HEK293 (cell line): ENCODE results near the gene NR1H3.
A peak's percentile ranks its signal among the peaks of the same experiment; 100 is the strongest.

Source experiments
- CTCF ChIA-PET: fragments of 350-600 bp; formaldehyde crosslinking; extraction: SDS; loops from one replicate; lab custom pipeline; 2021; ENCODE audit warnings: antibody characterized with exemption; lab: Yijun Ruan, JAX
- POLR2A ChIA-PET: fragments of 300-600 bp; formaldehyde crosslinking; extraction: SDS; loops from one replicate; lab custom pipeline; 2020; ENCODE audit warnings: antibody characterized with exemption, inconsistent platforms; lab: Yijun Ruan, JAX
- H3K27ac ChIP-seq: fragments of 200-500 bp; sonication (Bioruptor generic); 2 replicates; pipeline ENCODE4 v1.5.1; 2014; ENCODE audit warnings: low read depth, low read length, control low read depth, inconsistent platforms; ENCODE audit errors: extremely low read depth
- H3K36me3 ChIP-seq, 2 experiments: fragments of 200-500 bp in 1 of 2; sonication (Bioruptor generic) in 1 of 2; 1 replicate in 1 of 2; 2 replicates in 1 of 2; pipeline ENCODE4 v1.5.1; 2014 to 2017; ENCODE audit warnings: inconsistent platforms in 2 of 2, low read length in 2 of 2; ENCODE audit not compliant: control insufficient read depth in 2 of 2, insufficient read depth in 1 of 2
- H3K4me1 ChIP-seq: fragments of 200-500 bp; sonication (Bioruptor generic); 2 replicates; pipeline ENCODE4 v1.5.1; 2014; ENCODE audit warnings: mild to moderate bottlenecking, low read length, inconsistent platforms; ENCODE audit not compliant: control insufficient read depth, insufficient read depth
- H3K4me3 ChIP-seq: 2 replicates; pipeline ENCODE4 v1.5.1; 2011; ENCODE audit warnings: low read depth, mild to moderate bottlenecking, control low read depth, low read length, moderate library complexity
- H3K9me3 ChIP-seq: fragments of 200-500 bp; sonication (Bioruptor generic); 2 replicates; pipeline ENCODE4 v1.5.1; 2014; ENCODE audit warnings: low read depth, low read length, inconsistent platforms; ENCODE audit not compliant: control insufficient read depth, insufficient read depth
- BCL11B ChIP-seq: fragments of 450-650 bp; formaldehyde crosslinking; IDR thresholded peaks from 2 replicates; pipeline ENCODE4 v1.5.1; 2016; ENCODE audit warnings: low read depth, missing biosample characterization, missing genetic modification characterization
- FEZF1 ChIP-seq: fragments of 450-650 bp; formaldehyde crosslinking; IDR thresholded peaks from 2 replicates; pipeline ENCODE4 v1.5.1; 2016; ENCODE audit warnings: missing biosample characterization, missing genetic modification characterization
- HOXC10 ChIP-seq: sonication (generic); formaldehyde crosslinking; IDR thresholded peaks from 2 replicates; pipeline ENCODE4 v1.8.1; 2023; ENCODE audit warnings: mild to moderate bottlenecking, missing genetic modification reagents
- KLF1 ChIP-seq: fragments of 450-650 bp; formaldehyde crosslinking; IDR thresholded peaks from 2 replicates; pipeline ENCODE4 v1.5.1; 2016; ENCODE audit warnings: missing biosample characterization, missing genetic modification characterization
- REPIN1 ChIP-seq: fragments of 450-650 bp; formaldehyde crosslinking; IDR thresholded peaks from 2 replicates; pipeline ENCODE4 v1.5.1; 2017; ENCODE audit warnings: missing biosample characterization, missing genetic modification characterization, low read depth
- SP7 ChIP-seq: fragments of 450-650 bp; formaldehyde crosslinking; IDR thresholded peaks from 2 replicates; pipeline ENCODE4 v1.5.1; 2016; ENCODE audit warnings: missing biosample characterization, missing genetic modification characterization
- ZIC2 ChIP-seq: fragments of 450-650 bp; formaldehyde crosslinking; IDR thresholded peaks from 2 replicates; pipeline ENCODE4 v1.5.1; 2016; ENCODE audit warnings: missing biosample characterization, missing genetic modification characterization
- ZNF324 ChIP-seq: fragments of 450-650 bp; formaldehyde crosslinking; IDR thresholded peaks from 2 replicates; pipeline ENCODE4 v1.5.1; 2016; ENCODE audit warnings: missing biosample characterization, missing genetic modification characterization
- ZNF548 ChIP-seq: fragments of 450-650 bp; formaldehyde crosslinking; IDR thresholded peaks from 2 replicates; pipeline ENCODE4 v1.5.1; 2016; ENCODE audit warnings: missing biosample characterization, missing genetic modification characterization
- ZNF585B ChIP-seq: fragments of 450-650 bp; formaldehyde crosslinking; IDR thresholded peaks from 2 replicates; pipeline ENCODE4 v1.5.1; 2016; ENCODE audit warnings: missing biosample characterization, missing genetic modification characterization
- ZNF830 ChIP-seq: fragments of 450-650 bp; IDR thresholded peaks from 2 replicates; pipeline ENCODE4 v1.5.0; 2018; ENCODE audit warnings: missing biosample characterization, missing genetic modification characterization, low read depth, mild to moderate bottlenecking, moderate library complexity
- TF ChIP-seq, protein P1 (sequence below): fragments of 450-650 bp; formaldehyde crosslinking; IDR thresholded peaks from 2 replicates; pipeline ENCODE4 v1.5.1; 2016; ENCODE audit warnings: missing biosample characterization, missing genetic modification characterization
- TF ChIP-seq, protein P2 (sequence below): IDR thresholded peaks from 2 replicates; pipeline ENCODE4 v1.6.1; 2011; ENCODE audit warnings: mild to moderate bottlenecking, low read depth, low read length, borderline replicate concordance
- TF ChIP-seq, protein P3 (sequence below): fragments of 450-650 bp; formaldehyde crosslinking; IDR thresholded peaks from 2 replicates; pipeline ENCODE4 v1.5.1; 2016; ENCODE audit warnings: missing biosample characterization, missing genetic modification characterization, low read depth
- TF ChIP-seq, protein P4 (sequence below): fragments of 450-650 bp; formaldehyde crosslinking; IDR thresholded peaks from 2 replicates; pipeline ENCODE4 v1.5.1; 2016; ENCODE audit warnings: missing biosample characterization, missing genetic modification characterization
- TF ChIP-seq, protein P5 (sequence below): fragments of 450-650 bp; formaldehyde crosslinking; IDR thresholded peaks from 2 replicates; pipeline ENCODE4 v1.5.1; 2016; ENCODE audit warnings: missing biosample characterization, missing genetic modification characterization

The NR1H3 gene

DNA sequence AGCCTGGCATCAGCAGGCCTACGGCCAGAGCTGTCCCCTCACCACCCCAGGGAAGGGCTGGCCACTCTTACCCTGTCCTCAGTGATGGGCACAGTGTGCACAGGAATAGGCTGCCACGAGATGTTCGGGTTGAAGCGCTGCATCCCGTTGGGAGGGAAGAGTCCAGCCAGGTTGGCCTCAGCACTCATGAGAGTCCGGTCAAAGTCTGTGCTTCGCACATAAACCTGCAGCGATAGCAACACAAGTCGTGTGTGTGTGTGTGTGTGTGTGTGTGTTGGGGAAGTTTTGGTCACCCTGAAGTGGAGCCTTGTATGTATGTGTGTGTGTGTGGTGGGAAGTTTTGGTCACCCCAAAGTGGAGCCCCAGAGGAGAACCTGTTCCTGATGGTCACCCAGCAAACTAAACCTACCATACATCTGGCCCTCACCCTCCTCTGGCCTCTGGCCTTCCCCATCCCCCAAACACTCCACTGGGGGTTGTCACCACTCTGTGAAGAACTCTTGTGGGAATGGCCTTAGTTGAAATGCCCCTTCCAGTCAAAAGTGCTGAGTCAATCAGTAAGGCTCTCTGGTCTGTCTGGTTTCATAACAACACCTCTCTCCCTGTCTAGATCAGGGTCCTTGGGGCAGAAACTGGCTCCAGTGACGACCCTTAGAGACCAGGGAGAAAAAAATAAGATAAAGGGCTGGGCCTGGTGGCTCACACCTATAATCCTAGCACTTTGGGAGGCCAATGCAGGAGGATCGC is 12.0 kb upstream of the NR1H3 start:
- Histone ChIP-seq H3K36me3 (peaks cover 9 to 60% of the 10 kb centered on the region in 2 experiments), H3K27ac (no peak overlapping the region), H3K4me3 (no peak overlapping the region), H3K4me1 (no peaks in the 10 kb centered on the region), H3K9me3 (no peaks in the 10 kb centered on the region)
- ChIA-PET CTCF (interaction anchor here (3.6 to 4.4 kb wide), 2 partner anchors 13 to 67 kb away, joined by 19 to 40 read pairs; partner anchors contain the start of gene NR1H3), POLR2A (interaction anchor here (1.0 to 6.7 kb wide), 3 partner anchors 12 to 30 kb away, joined by 3 to 61 read pairs (median 14); partner anchors contain the start of gene DDB2)
- TF ChIP-seq REPIN1 (tag by site-specific recombination), result no peak
- TF ChIP-seq ZNF548 (tag by site-specific recombination), result no peak
- TF ChIP-seq BCL11B, result no peak
- TF ChIP-seq KLF1, result no peak
- TF ChIP-seq, protein P1, sequence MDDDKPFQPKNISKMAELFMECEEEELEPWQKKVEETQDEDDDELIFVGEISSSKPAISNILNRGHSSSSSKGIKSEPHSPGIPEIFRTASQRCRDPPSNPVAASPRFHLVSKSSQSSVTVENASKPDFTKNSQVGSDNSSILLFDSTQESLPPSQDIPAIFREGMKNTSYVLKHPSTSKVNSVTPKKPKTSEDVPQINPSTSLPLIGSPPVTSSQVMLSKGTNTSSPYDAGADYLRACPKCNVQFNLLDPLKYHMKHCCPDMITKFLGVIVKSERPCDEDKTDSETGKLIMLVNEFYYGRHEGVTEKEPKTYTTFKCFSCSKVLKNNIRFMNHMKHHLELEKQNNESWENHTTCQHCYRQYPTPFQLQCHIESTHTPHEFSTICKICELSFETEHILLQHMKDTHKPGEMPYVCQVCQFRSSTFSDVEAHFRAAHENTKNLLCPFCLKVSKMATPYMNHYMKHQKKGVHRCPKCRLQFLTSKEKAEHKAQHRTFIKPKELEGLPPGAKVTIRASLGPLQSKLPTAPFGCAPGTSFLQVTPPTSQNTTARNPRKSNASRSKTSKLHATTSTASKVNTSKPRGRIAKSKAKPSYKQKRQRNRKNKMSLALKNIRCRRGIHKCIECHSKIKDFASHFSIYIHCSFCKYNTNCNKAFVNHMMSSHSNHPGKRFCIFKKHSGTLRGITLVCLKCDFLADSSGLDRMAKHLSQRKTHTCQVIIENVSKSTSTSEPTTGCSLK, result no peak
- no peak for TF ChIP-seq ZNF830 (tag by site-specific recombination)
- no peak for TF ChIP-seq FEZF1 (tag by site-specific recombination)
- TF ChIP-seq ZNF585B (tag by site-specific recombination), result no peak
- TF ChIP-seq, protein P2, sequence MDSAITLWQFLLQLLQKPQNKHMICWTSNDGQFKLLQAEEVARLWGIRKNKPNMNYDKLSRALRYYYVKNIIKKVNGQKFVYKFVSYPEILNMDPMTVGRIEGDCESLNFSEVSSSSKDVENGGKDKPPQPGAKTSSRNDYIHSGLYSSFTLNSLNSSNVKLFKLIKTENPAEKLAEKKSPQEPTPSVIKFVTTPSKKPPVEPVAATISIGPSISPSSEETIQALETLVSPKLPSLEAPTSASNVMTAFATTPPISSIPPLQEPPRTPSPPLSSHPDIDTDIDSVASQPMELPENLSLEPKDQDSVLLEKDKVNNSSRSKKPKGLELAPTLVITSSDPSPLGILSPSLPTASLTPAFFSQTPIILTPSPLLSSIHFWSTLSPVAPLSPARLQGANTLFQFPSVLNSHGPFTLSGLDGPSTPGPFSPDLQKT, result no peak
- TF ChIP-seq HOXC10 (CRISPR knock-in tag), result no peak
- TF ChIP-seq, protein P3, sequence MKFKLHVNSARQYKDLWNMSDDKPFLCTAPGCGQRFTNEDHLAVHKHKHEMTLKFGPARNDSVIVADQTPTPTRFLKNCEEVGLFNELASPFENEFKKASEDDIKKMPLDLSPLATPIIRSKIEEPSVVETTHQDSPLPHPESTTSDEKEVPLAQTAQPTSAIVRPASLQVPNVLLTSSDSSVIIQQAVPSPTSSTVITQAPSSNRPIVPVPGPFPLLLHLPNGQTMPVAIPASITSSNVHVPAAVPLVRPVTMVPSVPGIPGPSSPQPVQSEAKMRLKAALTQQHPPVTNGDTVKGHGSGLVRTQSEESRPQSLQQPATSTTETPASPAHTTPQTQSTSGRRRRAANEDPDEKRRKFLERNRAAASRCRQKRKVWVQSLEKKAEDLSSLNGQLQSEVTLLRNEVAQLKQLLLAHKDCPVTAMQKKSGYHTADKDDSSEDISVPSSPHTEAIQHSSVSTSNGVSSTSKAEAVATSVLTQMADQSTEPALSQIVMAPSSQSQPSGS (tag by site-specific recombination), result no peak
- TF ChIP-seq, protein P4, sequence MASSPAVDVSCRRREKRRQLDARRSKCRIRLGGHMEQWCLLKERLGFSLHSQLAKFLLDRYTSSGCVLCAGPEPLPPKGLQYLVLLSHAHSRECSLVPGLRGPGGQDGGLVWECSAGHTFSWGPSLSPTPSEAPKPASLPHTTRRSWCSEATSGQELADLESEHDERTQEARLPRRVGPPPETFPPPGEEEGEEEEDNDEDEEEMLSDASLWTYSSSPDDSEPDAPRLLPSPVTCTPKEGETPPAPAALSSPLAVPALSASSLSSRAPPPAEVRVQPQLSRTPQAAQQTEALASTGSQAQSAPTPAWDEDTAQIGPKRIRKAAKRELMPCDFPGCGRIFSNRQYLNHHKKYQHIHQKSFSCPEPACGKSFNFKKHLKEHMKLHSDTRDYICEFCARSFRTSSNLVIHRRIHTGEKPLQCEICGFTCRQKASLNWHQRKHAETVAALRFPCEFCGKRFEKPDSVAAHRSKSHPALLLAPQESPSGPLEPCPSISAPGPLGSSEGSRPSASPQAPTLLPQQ, result no peak
- no peak for TF ChIP-seq ZIC2
- no peak for TF ChIP-seq ZNF324 (tag by site-specific recombination)

DNA sequence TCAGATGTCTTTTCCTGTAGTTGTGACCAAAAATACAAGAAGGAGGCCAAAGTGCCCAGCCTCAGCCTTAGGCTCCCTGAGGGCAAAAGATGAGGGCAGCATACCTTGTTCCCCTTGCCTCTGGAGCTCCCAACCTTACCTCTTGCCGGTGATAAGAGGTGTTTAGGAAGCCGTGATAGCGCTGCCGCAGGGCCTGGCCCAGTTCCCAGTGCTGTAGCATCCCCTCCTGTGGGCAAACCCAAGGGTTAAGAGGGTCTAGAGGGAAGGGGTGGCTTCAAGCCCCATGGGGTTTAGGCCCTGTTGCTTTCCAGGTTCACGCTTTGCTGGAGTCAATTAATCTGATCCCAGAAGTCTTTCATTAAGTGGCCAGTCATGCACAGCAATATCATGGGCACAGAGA is 10.3 kb upstream of the NR1H3 start:
- no peak for TF ChIP-seq SP7
- TF ChIP-seq, protein P5, sequence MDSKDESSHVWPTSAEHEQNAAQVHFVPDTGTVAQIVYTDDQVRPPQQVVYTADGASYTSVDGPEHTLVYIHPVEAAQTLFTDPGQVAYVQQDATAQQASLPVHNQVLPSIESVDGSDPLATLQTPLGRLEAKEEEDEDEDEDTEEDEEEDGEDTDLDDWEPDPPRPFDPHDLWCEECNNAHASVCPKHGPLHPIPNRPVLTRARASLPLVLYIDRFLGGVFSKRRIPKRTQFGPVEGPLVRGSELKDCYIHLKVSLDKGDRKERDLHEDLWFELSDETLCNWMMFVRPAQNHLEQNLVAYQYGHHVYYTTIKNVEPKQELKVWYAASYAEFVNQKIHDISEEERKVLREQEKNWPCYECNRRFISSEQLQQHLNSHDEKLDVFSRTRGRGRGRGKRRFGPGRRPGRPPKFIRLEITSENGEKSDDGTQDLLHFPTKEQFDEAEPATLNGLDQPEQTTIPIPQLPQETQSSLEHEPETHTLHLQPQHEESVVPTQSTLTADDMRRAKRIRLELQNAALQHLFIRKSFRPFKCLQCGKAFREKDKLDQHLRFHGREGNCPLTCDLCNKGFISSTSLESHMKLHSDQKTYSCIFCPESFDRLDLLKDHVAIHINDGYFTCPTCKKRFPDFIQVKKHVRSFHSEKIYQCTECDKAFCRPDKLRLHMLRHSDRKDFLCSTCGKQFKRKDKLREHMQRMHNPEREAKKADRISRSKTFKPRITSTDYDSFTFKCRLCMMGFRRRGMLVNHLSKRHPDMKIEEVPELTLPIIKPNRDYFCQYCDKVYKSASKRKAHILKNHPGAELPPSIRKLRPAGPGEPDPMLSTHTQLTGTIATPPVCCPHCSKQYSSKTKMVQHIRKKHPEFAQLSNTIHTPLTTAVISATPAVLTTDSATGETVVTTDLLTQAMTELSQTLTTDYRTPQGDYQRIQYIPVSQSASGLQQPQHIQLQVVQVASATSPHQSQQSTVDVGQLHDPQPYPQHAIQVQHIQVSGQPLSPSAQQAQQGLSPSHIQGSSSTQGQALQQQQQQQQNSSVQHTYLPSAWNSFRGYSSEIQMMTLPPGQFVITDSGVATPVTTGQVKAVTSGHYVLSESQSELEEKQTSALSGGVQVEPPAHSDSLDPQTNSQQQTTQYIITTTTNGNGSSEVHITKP (tag by site-specific recombination), result peak; percentile 12; the same call in 1 of the 2 replicates
- TF ChIP-seq, all 188 proteins: peak for 1
- H3K27ac ChIP-seq, result no peak overlapping the region
- no peaks in the 10 kb centered on the region for H3K4me1 ChIP-seq
- H3K36me3 ChIP-seq, result peaks cover 0 to 43% of the 10 kb centered on the region in 2 experiments; a peak in 2 of 3 replicates
- ChIA-PET POLR2A (interaction anchor here (1.8 to 6.7 kb wide), 4 partner anchors 8 to 32 kb away, joined by 13 to 61 read pairs (median 36); partner anchors contain the start of gene DDB2), CTCF (interaction anchor here (0.6 to 4.4 kb wide), 8 partner anchors 11 to 551 kb away, joined by 3 to 40 read pairs (median 4); partner anchors contain the start of genes DDB2 and NR1H3)
- H3K4me3 ChIP-seq, result peak overlapping the region; percentile 10; the same call in 1 of the 2 replicates
- no peaks in the 10 kb centered on the region for H3K9me3 ChIP-seq
